ENCODE results near the gene SCAI.

The SCAI gene

DNA sequence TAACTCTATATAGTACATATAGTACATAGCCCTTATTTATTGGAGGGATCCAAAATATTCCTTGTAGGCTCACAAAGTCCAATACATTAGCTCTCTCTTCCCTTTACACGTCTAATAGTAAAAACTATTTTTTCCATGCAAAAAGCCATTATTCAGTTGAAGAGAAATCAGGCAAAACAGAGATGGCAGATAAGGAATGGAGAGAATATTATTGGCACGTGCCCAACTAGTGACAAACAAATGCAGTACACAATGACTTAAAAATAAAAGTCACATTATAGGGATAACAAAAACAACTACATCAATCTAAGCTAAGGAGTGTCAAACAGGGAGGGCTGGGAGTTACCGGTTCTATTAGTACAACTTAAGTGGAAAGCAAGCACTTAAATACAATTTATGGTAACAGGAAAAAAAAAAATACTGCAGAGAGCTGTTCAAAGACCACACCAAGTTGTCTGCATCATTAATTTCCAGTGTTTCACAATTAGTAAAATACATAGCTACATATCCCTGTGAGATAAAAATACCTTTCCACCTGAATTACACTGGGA is 4.1 kb upstream of the SCAI start:
- TF ChIP-seq SIN3A (IDR thresholded peaks at IDR 0.05; ENCODE audit: borderline replicate concordance, insufficient read depth, low read length) (no peak), POLR2AphosphoS5 (IDR thresholded peaks at IDR 0.05; ENCODE audit: low read depth, low read length) (no peak), TAF1 (IDR thresholded peaks at IDR 0.05; ENCODE audit: borderline replicate concordance, insufficient read depth, low read length) (no peak), FOXP2 (optimal IDR thresholded peaks at IDR 0.05; ENCODE audit: borderline replicate concordance, extremely low read depth, extremely low read length, insufficient read depth) (no peak)
- TF ChIP-seq, protein P1, sequence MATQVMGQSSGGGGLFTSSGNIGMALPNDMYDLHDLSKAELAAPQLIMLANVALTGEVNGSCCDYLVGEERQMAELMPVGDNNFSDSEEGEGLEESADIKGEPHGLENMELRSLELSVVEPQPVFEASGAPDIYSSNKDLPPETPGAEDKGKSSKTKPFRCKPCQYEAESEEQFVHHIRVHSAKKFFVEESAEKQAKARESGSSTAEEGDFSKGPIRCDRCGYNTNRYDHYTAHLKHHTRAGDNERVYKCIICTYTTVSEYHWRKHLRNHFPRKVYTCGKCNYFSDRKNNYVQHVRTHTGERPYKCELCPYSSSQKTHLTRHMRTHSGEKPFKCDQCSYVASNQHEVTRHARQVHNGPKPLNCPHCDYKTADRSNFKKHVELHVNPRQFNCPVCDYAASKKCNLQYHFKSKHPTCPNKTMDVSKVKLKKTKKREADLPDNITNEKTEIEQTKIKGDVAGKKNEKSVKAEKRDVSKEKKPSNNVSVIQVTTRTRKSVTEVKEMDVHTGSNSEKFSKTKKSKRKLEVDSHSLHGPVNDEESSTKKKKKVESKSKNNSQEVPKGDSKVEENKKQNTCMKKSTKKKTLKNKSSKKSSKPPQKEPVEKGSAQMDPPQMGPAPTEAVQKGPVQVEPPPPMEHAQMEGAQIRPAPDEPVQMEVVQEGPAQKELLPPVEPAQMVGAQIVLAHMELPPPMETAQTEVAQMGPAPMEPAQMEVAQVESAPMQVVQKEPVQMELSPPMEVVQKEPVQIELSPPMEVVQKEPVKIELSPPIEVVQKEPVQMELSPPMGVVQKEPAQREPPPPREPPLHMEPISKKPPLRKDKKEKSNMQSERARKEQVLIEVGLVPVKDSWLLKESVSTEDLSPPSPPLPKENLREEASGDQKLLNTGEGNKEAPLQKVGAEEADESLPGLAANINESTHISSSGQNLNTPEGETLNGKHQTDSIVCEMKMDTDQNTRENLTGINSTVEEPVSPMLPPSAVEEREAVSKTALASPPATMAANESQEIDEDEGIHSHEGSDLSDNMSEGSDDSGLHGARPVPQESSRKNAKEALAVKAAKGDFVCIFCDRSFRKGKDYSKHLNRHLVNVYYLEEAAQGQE (IDR thresholded peaks at IDR 0.05; ENCODE audit: insufficient read depth in 1 of 2, low read depth in 2 of 2, low read length in 2 of 2), result no peak

DNA sequence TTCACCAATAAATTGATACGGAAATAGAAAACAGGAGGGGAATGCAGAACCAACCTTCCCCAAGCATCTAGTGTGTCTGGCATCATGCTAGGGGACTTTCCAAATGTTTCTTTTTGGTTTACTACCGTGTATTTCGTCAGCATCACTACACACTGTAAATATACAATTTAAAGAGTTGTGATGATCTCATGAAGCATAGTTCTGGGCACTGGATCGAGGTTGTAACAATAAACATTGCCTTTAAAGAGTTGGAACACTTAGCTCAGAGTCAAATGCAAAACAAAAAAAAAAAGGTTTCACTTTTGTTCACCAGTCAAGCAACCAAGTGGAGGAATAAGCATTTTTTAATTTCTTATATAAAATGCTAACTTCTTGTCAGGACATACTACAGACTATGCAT is 2.9 kb upstream of the SCAI start:
- TF ChIP-seq SIN3A (IDR thresholded peaks at IDR 0.05; ENCODE audit: borderline replicate concordance, insufficient read depth, low read length), result no peak
- TF ChIP-seq, protein P1 (IDR thresholded peaks at IDR 0.05; ENCODE audit: insufficient read depth in 1 of 2, low read depth in 2 of 2, low read length in 2 of 2), result no peak
- TF ChIP-seq FOXP2 (optimal IDR thresholded peaks at IDR 0.05; ENCODE audit: borderline replicate concordance, extremely low read depth, extremely low read length, insufficient read depth), result no peak
- no peak for TF ChIP-seq POLR2AphosphoS5 (IDR thresholded peaks at IDR 0.05; ENCODE audit: low read depth, low read length)
- TF ChIP-seq TAF1 (IDR thresholded peaks at IDR 0.05; ENCODE audit: borderline replicate concordance, insufficient read depth, low read length), result no peak

DNA sequence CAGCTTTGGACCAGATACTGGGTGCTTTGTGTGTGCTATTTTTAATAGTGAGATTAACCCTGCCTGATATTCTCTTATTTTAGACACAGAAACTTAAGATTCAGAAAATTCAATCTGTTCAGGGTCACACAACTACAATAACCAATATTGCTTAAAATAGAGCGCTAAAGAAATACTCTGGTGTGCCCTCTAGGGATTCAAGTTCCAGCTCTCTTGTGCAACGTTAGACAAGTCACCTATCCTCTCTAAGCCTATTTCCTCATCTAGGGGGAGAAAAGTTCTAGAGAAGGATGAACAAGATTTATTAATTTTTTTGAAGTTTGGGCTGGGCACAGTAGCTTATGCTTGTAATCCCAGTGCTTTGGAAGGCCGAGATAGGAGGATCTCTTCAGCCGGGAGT is 2.1 kb upstream of the SCAI start:
- TF ChIP-seq POLR2AphosphoS5 (IDR thresholded peaks at IDR 0.05; ENCODE audit: low read depth, low read length) (no peak), TAF1 (IDR thresholded peaks at IDR 0.05; ENCODE audit: borderline replicate concordance, insufficient read depth, low read length) (no peak), FOXP2 (optimal IDR thresholded peaks at IDR 0.05; ENCODE audit: borderline replicate concordance, extremely low read depth, extremely low read length, insufficient read depth) (no peak), SIN3A (IDR thresholded peaks at IDR 0.05; ENCODE audit: borderline replicate concordance, insufficient read depth, low read length) (no peak)
- TF ChIP-seq, protein P1 (IDR thresholded peaks at IDR 0.05; ENCODE audit: insufficient read depth in 1 of 2, low read depth in 2 of 2, low read length in 2 of 2), result no peak

DNA sequence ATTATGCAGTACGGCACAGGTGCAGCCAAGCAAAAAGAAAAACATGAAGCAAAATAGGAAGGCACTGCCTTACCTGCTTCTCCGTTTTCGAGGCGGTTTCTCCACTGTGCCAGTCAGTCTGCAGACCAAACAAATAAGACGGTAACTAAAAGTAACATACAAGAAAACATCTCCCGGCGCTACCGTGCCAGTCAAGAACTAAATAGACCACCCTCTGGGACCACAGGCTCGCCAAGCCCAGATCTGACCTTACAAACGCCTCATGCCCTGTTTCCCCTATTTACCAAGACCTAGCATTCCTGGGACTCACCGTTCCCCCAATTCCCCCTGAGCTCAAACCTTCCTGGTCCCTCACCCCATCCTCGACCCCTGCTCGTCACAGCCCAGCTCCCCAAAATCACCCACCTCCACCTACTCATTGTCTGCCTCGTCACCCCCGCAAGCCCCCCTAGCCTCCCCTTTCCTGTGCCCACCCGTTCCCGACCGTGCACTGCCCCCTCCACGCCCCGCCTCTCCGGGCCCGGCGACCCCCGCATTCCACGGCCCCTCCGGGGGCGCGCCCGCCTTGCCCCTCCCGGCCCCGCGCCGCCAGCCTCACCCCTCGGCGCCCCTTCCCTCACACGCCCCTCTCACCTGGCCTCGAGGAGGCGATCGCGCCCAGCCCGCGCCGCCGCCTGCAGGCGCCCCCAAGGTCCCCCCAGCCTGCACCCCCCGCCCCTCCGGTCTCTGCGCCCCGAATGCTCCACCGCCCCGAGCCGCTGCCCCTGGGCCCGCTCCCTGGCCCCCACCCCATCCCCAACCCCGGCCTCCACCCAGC is 560 bp downstream of the SCAI start:
- TF ChIP-seq, protein P1 (IDR thresholded peaks at IDR 0.05; ENCODE audit: insufficient read depth in 1 of 2, low read depth in 2 of 2, low read length in 2 of 2), result no peak
